Medulla oblongata (tissue), 1 donor: Measurements from ENCODE around the gene TMEM69.
"Not testable (repeated sequence)": the region's sequence is repeated elsewhere in the genome, so short reads cannot be mapped to it uniquely, and the experiment has no call there.

Experiments used
- DNase-seq: peaks from one replicate; pipeline ENCODE4 v3.0.0-alpha.2; 2015; ENCODE audit errors: extremely low spot score

The TMEM69 gene

GRCh38 chr1:45730780-45731319, 42.9 kb downstream of the TMEM69 start:
- DNase-seq, result no peak

- no peak for DNase-seq
Measured at GRCh38 chr1:45739137-45739536, 51.2 kb downstream of the TMEM69 start.

- not testable (repeated sequence) for DNase-seq
Measured at GRCh38 chr1:45739641-45740156, 51.7 kb downstream of the TMEM69 start.
